ENCODE data around the gene STX18.

GRCh38 chr4:4443821-4444220 lies 98.0 kb downstream of the STX18 start:
- TF ChIP-seq POLR2A (IDR thresholded peaks at IDR 0.05; ENCODE audit: low read depth, low read length) (no peak), POLR2AphosphoS5 (IDR thresholded peaks at IDR 0.05; ENCODE audit: low read depth, low read length) (no peak), SPI1 (IDR thresholded peaks at IDR 0.05; ENCODE audit: low read depth, low read length) (no peak), TAF1 (IDR thresholded peaks at IDR 0.05; ENCODE audit: low read depth, low read length) (no peak), POU2F2 (IDR thresholded peaks at IDR 0.05; ENCODE audit: low read depth, low read length) (no peak)
